Endothelial cell of umbilical vein (primary cell): ENCODE results near the gene WDPCP. TPM values are rescaled to one million over a fixed set of nuclear protein-coding genes. Genes with fewer than 3 reads are reported as not detected.

ENCODE experiments used
- BruUV-seq: library from RNA; stranded (reverse); fragments of 400-500 nt; replicated peaks from 2 replicates; lab custom pipeline; 2021; lab: Mats Ljungman, UMichigan
- CTCF ChIA-PET: fragments of 300-600, 350-600 bp; sonication (Branson Sonifier 250); formaldehyde crosslinking; loops from one replicate; lab custom pipeline; 2021; ENCODE audit warnings: antibody characterized with exemption, inconsistent platforms; lab: Charles Lee
- POLR2A ChIA-PET: fragments of 300-600, 350-600 bp; sonication (Branson Sonifier 250); formaldehyde crosslinking; loops from one replicate; lab custom pipeline; 2021; ENCODE audit warnings: antibody characterized with exemption, inconsistent platforms; lab: Charles Lee
- DNase-seq: peaks from one replicate; pipeline ENCODE4 v3.0.0-alpha.2; 2011; ENCODE audit warnings: low read depth, low spot score
- FAIRE-seq: peaks from 2 replicates; lab custom pipeline; 2011; peaks lifted over from hg19 to GRCh38; lab: Jason Lieb, UNC
- H2AFZ ChIP-seq: 2 replicates; pipeline ENCODE4 v1.6.0; 2012; ENCODE audit warnings: low read depth, low read length, control low read depth, inconsistent platforms
- H3K27ac ChIP-seq: 2 replicates; pipeline ENCODE4 v1.5.1; 2011; ENCODE audit warnings: low read depth, mild to moderate bottlenecking, control low read depth, low read length, moderate library complexity; ENCODE audit not compliant: insufficient read depth
- H3K27me3 ChIP-seq, 2 experiments: 2 replicates each; pipeline versions ENCODE4 v1.6.0 to v1.6.1; 2011; ENCODE audit warnings: low read length in 2 of 2, mixed read lengths in 1 of 2; ENCODE audit not compliant: control insufficient read depth in 2 of 2, insufficient read depth in 2 of 2
- H3K36me3 ChIP-seq, 2 experiments: 2 replicates in 1 of 2; 3 replicates in 1 of 2; pipeline ENCODE4 v1.5.1; 2011; ENCODE audit warnings: low read length in 2 of 2, mild to moderate bottlenecking in 1 of 2, moderate library complexity in 1 of 2; ENCODE audit not compliant: control insufficient read depth in 2 of 2, insufficient read depth in 2 of 2; ENCODE audit errors: extremely low read depth in 1 of 2
- H3K4me1 ChIP-seq: 3 replicates; pipeline ENCODE4 v1.5.1; 2011; ENCODE audit warnings: mild to moderate bottlenecking, low read length; ENCODE audit not compliant: control insufficient read depth, insufficient read depth; ENCODE audit errors: extremely low read depth
- H3K4me2 ChIP-seq: 2 replicates; pipeline ENCODE4 v1.6.1; 2011; ENCODE audit warnings: low read length, control low read depth, mixed read lengths; ENCODE audit not compliant: insufficient read depth
- H3K4me3 ChIP-seq, 3 experiments: fragments of 200-600 bp in 1 of 3; sonication (generic), shearing (Covaris generic) in 1 of 3; replicated peaks in 1 of 3; 2 replicates each; pipeline ENCODE4 v1.5.1; 2011 to 2016; ENCODE audit warnings: control low read depth in 3 of 3, low read length in 3 of 3, mild to moderate bottlenecking in 2 of 3, inconsistent platforms in 1 of 3, low read depth in 1 of 3, moderate library complexity in 1 of 3; ENCODE audit not compliant: insufficient read depth in 1 of 3
- H3K79me2 ChIP-seq: 2 replicates; pipeline ENCODE4 v1.6.0; 2012; ENCODE audit warnings: low read length, inconsistent platforms; ENCODE audit not compliant: control insufficient read depth, insufficient read depth
- H3K9ac ChIP-seq: replicated peaks from 2 replicates; pipeline ENCODE3; 2011; ENCODE audit warnings: low read length, control low read depth; ENCODE audit not compliant: insufficient read depth; ENCODE audit errors: extremely low read depth
- H3K9me1 ChIP-seq: replicated peaks from 3 replicates; pipeline ENCODE4 v1.6.0; 2011; ENCODE audit warnings: mild to moderate bottlenecking, low read length; ENCODE audit not compliant: control insufficient read depth, insufficient read depth; ENCODE audit errors: extremely low read depth
- H3K9me3 ChIP-seq: replicated peaks from 2 replicates; pipeline ENCODE4 v1.5.1; 2012; ENCODE audit warnings: low read length, inconsistent platforms; ENCODE audit not compliant: control insufficient read depth, insufficient read depth
- H4K20me1 ChIP-seq: replicated peaks from 2 replicates; pipeline ENCODE3; 2011; ENCODE audit warnings: mild to moderate bottlenecking, low read length; ENCODE audit not compliant: control insufficient read depth, insufficient read depth; ENCODE audit errors: extremely low read depth
- EZH2 ChIP-seq: IDR thresholded peaks from 2 replicates; pipeline ENCODE4 v1.6.1; 2012; ENCODE audit warnings: borderline replicate concordance, low read depth, mild to moderate bottlenecking, moderate library complexity, low read length, inconsistent platforms; ENCODE audit not compliant: severe bottlenecking
- FOS ChIP-seq: IDR thresholded peaks from 2 replicates; pipeline ENCODE4 v1.6.1; 2011; ENCODE audit warnings: mild to moderate bottlenecking, low read length, moderate library complexity, borderline replicate concordance; ENCODE audit not compliant: insufficient read depth
- GATA2 ChIP-seq: IDR thresholded peaks from 2 replicates; pipeline ENCODE4 v1.7.0; 2011; ENCODE audit warnings: low read depth, mild to moderate bottlenecking, moderate library complexity, mixed read lengths, low read length; ENCODE audit not compliant: insufficient read length, insufficient read depth
- JUN ChIP-seq: IDR thresholded peaks from 2 replicates; pipeline ENCODE4 v1.6.1; 2011; ENCODE audit warnings: borderline replicate concordance, low read depth; ENCODE audit not compliant: insufficient read length, insufficient read depth
- MYC ChIP-seq: IDR thresholded peaks from one replicate; pipeline ENCODE4 v1.6.1; 2011; ENCODE audit warnings: mild to moderate bottlenecking, low read depth, low read length
- POLR2A ChIP-seq: IDR thresholded peaks from 2 replicates; pipeline ENCODE4 v1.6.1; 2012; ENCODE audit warnings: low read depth, mild to moderate bottlenecking, control low read depth, low read length
- POLR2AphosphoS5 ChIP-seq: IDR thresholded peaks from 2 replicates; pipeline ENCODE4 v1.6.1; 2012; ENCODE audit warnings: low read depth, mild to moderate bottlenecking, control low read depth, low read length, moderate library complexity; ENCODE audit not compliant: insufficient read depth
- dilution Hi-C: fragments of 300-500 bp; cut with MboI; formaldehyde crosslinking; loops from one replicate; pipeline ENCODE4 v1.15.0; 2019; ENCODE audit warnings: low sequenced_read_pairs; ENCODE audit not compliant: extremely low pct_ligation_motif_present
- intact Hi-C: fragments of 100-400 bp; cut with micrococcal nuclease; formaldehyde crosslinking; loops from one replicate; pipeline ENCODE4 v1.10.0; 2022
- polyA plus RNA-seq, 4 experiments: library from polyadenylated mRNA; depleted of rRNA in 3 of 4; stranded (reverse) in 3 of 4; unstranded in 1 of 4; fragments of >200 nt; gene quantifications; 2 replicates each; pipeline versions ENCODE4 v1.2.1 to v1.2.3, GENCODE V29; 2011 to 2012; ENCODE audit warnings: missing spikeins in 1 of 4
- total RNA-seq: library from RNA; stranded (reverse); gene quantifications from 2 replicates; pipeline ENCODE4 v1.2.3, GENCODE V29; 2021
- TF ChIP-seq, protein P1 (sequence below): IDR thresholded peaks from 2 replicates; pipeline ENCODE4 v1.6.1; 2011; ENCODE audit not compliant: insufficient read depth, insufficient read length
- TF ChIP-seq, protein P2 (sequence below), 2 donors: IDR thresholded peaks; 1 replicate in 1 of 2; 2 replicates in 1 of 2; pipeline ENCODE4 v1.5.1; 2011; ENCODE audit warnings: low read length in 2 of 2, mild to moderate bottlenecking in 2 of 2, moderate library complexity in 2 of 2, control low read depth in 1 of 2, inconsistent platforms in 1 of 2, low read depth in 1 of 2; ENCODE audit not compliant: insufficient read depth in 1 of 2; ENCODE audit errors: extremely low read depth in 1 of 2

WDPCP gene
- total and polyA plus RNA-seq, 2 donors (not counting 3 experiments of a cell fraction or from before 2014, with no cell fraction given): 4.0 to 8.8 TPM

- FAIRE-seq (no peak), DNase-seq (no peak)
- Histone ChIP-seq H3K4me1 (no peaks in the 10 kb centered on the region), H2AFZ (no peak overlapping the region), H3K36me3 (no peaks in the 10 kb centered on the region), H3K79me2 (no peaks in the 10 kb centered on the region), H3K27me3 (no peaks in the 10 kb centered on the region), H3K4me2 (no peak overlapping the region), H3K4me3 (no peak overlapping the region), H4K20me1 (no peaks in the 10 kb centered on the region), H3K9me1 (peaks cover 2% of the 10 kb centered on the region), H3K27ac (no peak overlapping the region), H3K9me3 (no peaks in the 10 kb centered on the region), H3K9ac (no peak overlapping the region)
- BruUV-seq: no TSS peak
- dilution Hi-C loops: no loop called here
- intact Hi-C loops: no loop called here
- no peak for TF ChIP-seq POLR2AphosphoS5
- no peak for TF ChIP-seq MYC
- TF ChIP-seq, protein P1, sequence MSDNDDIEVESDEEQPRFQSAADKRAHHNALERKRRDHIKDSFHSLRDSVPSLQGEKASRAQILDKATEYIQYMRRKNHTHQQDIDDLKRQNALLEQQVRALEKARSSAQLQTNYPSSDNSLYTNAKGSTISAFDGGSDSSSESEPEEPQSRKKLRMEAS: no peak
- TF ChIP-seq GATA2: no peak
- TF ChIP-seq JUN: no peak
- TF ChIP-seq, protein P2, sequence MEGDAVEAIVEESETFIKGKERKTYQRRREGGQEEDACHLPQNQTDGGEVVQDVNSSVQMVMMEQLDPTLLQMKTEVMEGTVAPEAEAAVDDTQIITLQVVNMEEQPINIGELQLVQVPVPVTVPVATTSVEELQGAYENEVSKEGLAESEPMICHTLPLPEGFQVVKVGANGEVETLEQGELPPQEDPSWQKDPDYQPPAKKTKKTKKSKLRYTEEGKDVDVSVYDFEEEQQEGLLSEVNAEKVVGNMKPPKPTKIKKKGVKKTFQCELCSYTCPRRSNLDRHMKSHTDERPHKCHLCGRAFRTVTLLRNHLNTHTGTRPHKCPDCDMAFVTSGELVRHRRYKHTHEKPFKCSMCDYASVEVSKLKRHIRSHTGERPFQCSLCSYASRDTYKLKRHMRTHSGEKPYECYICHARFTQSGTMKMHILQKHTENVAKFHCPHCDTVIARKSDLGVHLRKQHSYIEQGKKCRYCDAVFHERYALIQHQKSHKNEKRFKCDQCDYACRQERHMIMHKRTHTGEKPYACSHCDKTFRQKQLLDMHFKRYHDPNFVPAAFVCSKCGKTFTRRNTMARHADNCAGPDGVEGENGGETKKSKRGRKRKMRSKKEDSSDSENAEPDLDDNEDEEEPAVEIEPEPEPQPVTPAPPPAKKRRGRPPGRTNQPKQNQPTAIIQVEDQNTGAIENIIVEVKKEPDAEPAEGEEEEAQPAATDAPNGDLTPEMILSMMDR (IDR thresholded peaks at IDR 0.05; ENCODE audit: extremely low read depth in 1 of 2, insufficient read depth in 1 of 2, low read depth in 1 of 2, low read length in 2 of 2): no peak
- TF ChIP-seq FOS: no peak
- no peak for TF ChIP-seq POLR2A
- no peak for TF ChIP-seq EZH2
- ChIA-PET CTCF (no interaction called here), POLR2A (no interaction called here)
Measured at GRCh38 chr2:63444565-63445288, 143.6 kb downstream of the WDPCP start.
